HG03025 (cell line): Measurements from ENCODE around the gene AGPAT4.

Experiments used
- ATAC-seq: cut with Tn5 transposase; IDR thresholded peaks from one replicate; pipeline ENCODE4 v1.9.1; 2021; ENCODE audit warnings: mild to moderate bottlenecking, moderate library complexity; ENCODE audit not compliant: unreplicated experiment, low FRiP score

Gene AGPAT4

GRCh38 chr6:161150136-161150535, 123.7 kb downstream of the AGPAT4 start:
- ATAC-seq: no peak

- no peak for ATAC-seq
Observed at GRCh38 chr6:161143663-161144430, 130.0 kb downstream of the AGPAT4 start.

- ATAC-seq: no peak
Observed at GRCh38 chr6:161142957-161143296, 130.9 kb downstream of the AGPAT4 start.

GRCh38 chr6:161141173-161141572, 132.7 kb downstream of the AGPAT4 start:
- ATAC-seq: no peak

GRCh38 chr6:161140554-161140875, 133.3 kb downstream of the AGPAT4 start:
- ATAC-seq: no peak

- ATAC-seq: no peak
Observed at GRCh38 chr6:161139766-161140553, 133.9 kb downstream of the AGPAT4 start.

GRCh38 chr6:161139304-161139765, 134.5 kb downstream of the AGPAT4 start:
- no peak for ATAC-seq

GRCh38 chr6:161138543-161139303, 135.1 kb downstream of the AGPAT4 start:
- ATAC-seq: no peak

GRCh38 chr6:161137839-161138542, 135.9 kb downstream of the AGPAT4 start:
- ATAC-seq: no peak

- ATAC-seq: no peak
Observed at GRCh38 chr6:161137320-161137719, 136.5 kb downstream of the AGPAT4 start.

- ATAC-seq: no peak
Observed at GRCh38 chr6:161136655-161137054, 137.2 kb downstream of the AGPAT4 start.

GRCh38 chr6:161135695-161136591, 137.9 kb downstream of the AGPAT4 start:
- ATAC-seq: no peak

GRCh38 chr6:161134550-161135298, 139.1 kb downstream of the AGPAT4 start:
- ATAC-seq: no peak

GRCh38 chr6:161133963-161134362, 139.9 kb downstream of the AGPAT4 start:
- no peak for ATAC-seq

- ATAC-seq: no peak
Observed at GRCh38 chr6:161132384-161132783, 141.5 kb downstream of the AGPAT4 start.

- ATAC-seq: no peak
Observed at GRCh38 chr6:161130967-161131766, 142.7 kb downstream of the AGPAT4 start.

GRCh38 chr6:161130541-161130940, 143.3 kb downstream of the AGPAT4 start:
- no peak for ATAC-seq

GRCh38 chr6:161128680-161129196, 145.1 kb downstream of the AGPAT4 start:
- ATAC-seq: no peak
